HG03045 (cell line): ENCODE measurements around the gene MRPS12.
"Not testable (repeated sequence)": the region's sequence is repeated elsewhere in the genome, so short reads cannot be mapped to it uniquely, and the experiment has no call there.

ENCODE experiments used
- ATAC-seq: cut with Tn5 transposase; IDR thresholded peaks from one replicate; pipeline ENCODE4 v1.9.1; 2021; ENCODE audit warnings: mild to moderate bottlenecking, moderate library complexity; ENCODE audit not compliant: unreplicated experiment

Gene MRPS12

GRCh38 chr19:38930776-38931520 is at the start of gene MRPS12:
Gene MRPS12 (plus strand): TSS chr19:38930944. CDS start chr19:38931295, 351 bp downstream.
- ATAC-seq: peak; percentile 84

GRCh38 chr19:38883286-38883685 is 47.5 kb upstream of the MRPS12 start:
- ATAC-seq: no peak

GRCh38 chr19:38884691-38885090 is 46.1 kb upstream of the MRPS12 start:
- not testable (repeated sequence) for ATAC-seq

- no peak for ATAC-seq
These were observed 41.9 kb upstream of the MRPS12 start for GRCh38 chr19:38888876-38889275.

- no peak for ATAC-seq
These were observed 40.9 kb upstream of the MRPS12 start for GRCh38 chr19:38889803-38890202.

GRCh38 chr19:38890686-38891085 is 40.1 kb upstream of the MRPS12 start:
- ATAC-seq: no peak

- no peak for ATAC-seq
These were observed 39.0 kb upstream of the MRPS12 start for GRCh38 chr19:38891771-38892170.

- no peak for ATAC-seq
These were observed 37.9 kb upstream of the MRPS12 start for GRCh38 chr19:38892841-38893240.

- no peak for ATAC-seq
These were observed 37.4 kb upstream of the MRPS12 start for GRCh38 chr19:38893341-38893771.

- ATAC-seq: no peak
These were observed 35.8 kb upstream of the MRPS12 start for GRCh38 chr19:38894968-38895367.

GRCh38 chr19:38898788-38899446 is 31.8 kb upstream of the MRPS12 start:
- ATAC-seq: no peak

GRCh38 chr19:38899447-38900201 is 31.1 kb upstream of the MRPS12 start, which contains the start of the genes NFKBIB and SIRT2:
Gene NFKBIB (plus strand): TSS chr19:38899969. CDS start chr19:38900033, 64 bp downstream.
Gene SIRT2 (minus strand): TSS chr19:38899618. CDS start chr19:38899521, 97 bp downstream.
- peak; percentile 90 for ATAC-seq

- ATAC-seq: no peak
These were observed 30.5 kb upstream of the MRPS12 start for GRCh38 chr19:38900202-38900629.

- ATAC-seq: no peak
These were observed 30.0 kb upstream of the MRPS12 start for GRCh38 chr19:38900743-38901190.

GRCh38 chr19:38901683-38902082 is 29.1 kb upstream of the MRPS12 start:
- ATAC-seq: no peak

GRCh38 chr19:38904581-38905539 is 25.9 kb upstream of the MRPS12 start:
- no peak for ATAC-seq

GRCh38 chr19:38905620-38906019 is 25.1 kb upstream of the MRPS12 start:
- ATAC-seq: no peak

- no peak for ATAC-seq
These were observed 23.5 kb upstream of the MRPS12 start for GRCh38 chr19:38907227-38907626.

GRCh38 chr19:38907670-38908069 is 23.1 kb upstream of the MRPS12 start:
- no peak for ATAC-seq

GRCh38 chr19:38908911-38909310 is 21.8 kb upstream of the MRPS12 start:
- ATAC-seq: no peak
